ENCODE measurements around the gene CACFD1. TPM values are rescaled to one million over a fixed set of nuclear protein-coding genes. Genes with fewer than 3 reads are reported as not detected.

CACFD1 gene
- total RNA-seq, 1 experiment from 2014 or later: 1.5 TPM

- CTCF ChIA-PET: no interaction called here
- Mint-ChIP-seq H3K4me1 (ENCODE audit: insufficient read depth, unreplicated experiment) (peaks cover 7% of the 10 kb centered on the region), H3K36me3 (ENCODE audit: insufficient read depth, unreplicated experiment) (no peaks in the 10 kb centered on the region)
These were observed 53.7 kb downstream of the CACFD1 start for GRCh38 chr9:133513214-133514100.

GRCh38 chr9:133514460-133515239 lies 54.9 kb downstream of the CACFD1 start:
- intact Hi-C loops (cut with micrococcal nuclease): no loop called here
- Mint-ChIP-seq H3K4me1 (ENCODE audit: insufficient read depth, unreplicated experiment) (peaks cover under 1% of the 10 kb centered on the region), H3K27ac (ENCODE audit: low read depth, unreplicated experiment) (no peak overlapping the region), H3K36me3 (ENCODE audit: insufficient read depth, unreplicated experiment) (no peaks in the 10 kb centered on the region), H3K4me3 (ENCODE audit: unreplicated experiment) (no peak overlapping the region), H3K27me3 (ENCODE audit: insufficient read depth, unreplicated experiment) (peaks cover 14% of the 10 kb centered on the region), H3K9me3 (ENCODE audit: unreplicated experiment) (no peaks in the 10 kb centered on the region)
- no TSS peak for BruUV-seq (replicated peaks)
- ChIA-PET POLR2A (no interaction called here), CTCF (interaction anchor here (0.6 kb wide), 1 partner anchor 266 kb away, joined by 3 read pairs; no protein-coding TSS in a partner anchor)
- TF ChIP-seq CTCF (IDR thresholded peaks at IDR 0.05; ENCODE audit: unreplicated experiment): no peak
- no peak for DNase-seq (ENCODE audit: unreplicated experiment)

More at GRCh38 chr9:133513214-133514100, 53.7 kb downstream of the CACFD1 start:
- no peak overlapping the region for H3K4me3 Mint-ChIP-seq (ENCODE audit: unreplicated experiment)
- no peak for TF ChIP-seq CTCF (IDR thresholded peaks at IDR 0.05; ENCODE audit: unreplicated experiment)
- BruUV-seq (replicated peaks): no TSS peak
- H3K9me3 Mint-ChIP-seq (ENCODE audit: unreplicated experiment): no peaks in the 10 kb centered on the region
- POLR2A ChIA-PET: no interaction called here
- intact Hi-C loops (cut with micrococcal nuclease): no loop called here
- peaks cover 10% of the 10 kb centered on the region for H3K27me3 Mint-ChIP-seq (ENCODE audit: insufficient read depth, unreplicated experiment)
- DNase-seq (ENCODE audit: unreplicated experiment): no peak
- H3K27ac Mint-ChIP-seq (ENCODE audit: low read depth, unreplicated experiment): no peak overlapping the region

- ChIA-PET POLR2A (no interaction called here), CTCF (no interaction called here)
- intact Hi-C loops (cut with micrococcal nuclease): no loop called here
- no peaks in the 10 kb centered on the region for H3K36me3 Mint-ChIP-seq (ENCODE audit: insufficient read depth, unreplicated experiment)
- H3K27me3 Mint-ChIP-seq (ENCODE audit: insufficient read depth, unreplicated experiment): peaks cover 14% of the 10 kb centered on the region
- no TSS peak for BruUV-seq (replicated peaks)
- H3K27ac Mint-ChIP-seq (ENCODE audit: low read depth, unreplicated experiment): no peak overlapping the region
- no peaks in the 10 kb centered on the region for H3K4me1 Mint-ChIP-seq (ENCODE audit: insufficient read depth, unreplicated experiment)
- DNase-seq (ENCODE audit: unreplicated experiment): no peak
- no peak overlapping the region for H3K4me3 Mint-ChIP-seq (ENCODE audit: unreplicated experiment)
- no peak for TF ChIP-seq CTCF (IDR thresholded peaks at IDR 0.05; ENCODE audit: unreplicated experiment)
- H3K9me3 Mint-ChIP-seq (ENCODE audit: unreplicated experiment): no peaks in the 10 kb centered on the region
These were observed 55.4 kb downstream of the CACFD1 start for GRCh38 chr9:133515240-133515610.

GRCh38 chr9:133515615-133516255 lies 56.0 kb downstream of the CACFD1 start:
- Mint-ChIP-seq H3K27ac (ENCODE audit: low read depth, unreplicated experiment) (no peak overlapping the region), H3K4me1 (ENCODE audit: insufficient read depth, unreplicated experiment) (no peaks in the 10 kb centered on the region), H3K27me3 (ENCODE audit: insufficient read depth, unreplicated experiment) (peaks cover 14% of the 10 kb centered on the region), H3K36me3 (ENCODE audit: insufficient read depth, unreplicated experiment) (no peaks in the 10 kb centered on the region), H3K4me3 (ENCODE audit: unreplicated experiment) (no peak overlapping the region), H3K9me3 (ENCODE audit: unreplicated experiment) (no peaks in the 10 kb centered on the region)
- POLR2A ChIA-PET: no interaction called here
- CTCF ChIA-PET: no interaction called here
- intact Hi-C loops (cut with micrococcal nuclease): no loop called here
- DNase-seq (ENCODE audit: unreplicated experiment): no peak
- no peak for TF ChIP-seq CTCF (IDR thresholded peaks at IDR 0.05; ENCODE audit: unreplicated experiment)
- no TSS peak for BruUV-seq (replicated peaks)

Data from MCF 10A (cell line).